ENCODE measurements around the gene MYO1D.

Gene MYO1D

GRCh38 chr17:32445971-32446370 is 431.0 kb downstream of the MYO1D start:
- Mint-ChIP-seq H3K4me1 (ENCODE audit: low read depth) (peaks cover 41% of the 10 kb centered on the region), H3K4me3 (peak overlapping the region; percentile 93), H3K9me3 (ENCODE audit: low read depth) (no peaks in the 10 kb centered on the region), H3K27me3 (peaks cover 1% of the 10 kb centered on the region), H3K27ac (peak overlapping the region; percentile 89), H3K36me3 (peaks cover 12% of the 10 kb centered on the region)

- Mint-ChIP-seq H3K9me3 (ENCODE audit: low read depth) (no peaks in the 10 kb centered on the region), H3K27me3 (peaks cover 1% of the 10 kb centered on the region), H3K27ac (peak overlapping the region; percentile 89), H3K36me3 (peaks cover 11% of the 10 kb centered on the region), H3K4me3 (peak overlapping the region; percentile 93), H3K4me1 (ENCODE audit: low read depth) (peaks cover 39% of the 10 kb centered on the region)
Observed at GRCh38 chr17:32445497-32445896, 431.4 kb downstream of the MYO1D start.

GRCh38 chr17:32445074-32445415 is 431.9 kb downstream of the MYO1D start:
- peaks cover 10% of the 10 kb centered on the region for H3K36me3 Mint-ChIP-seq
- peak overlapping the region; percentile 89 for H3K27ac Mint-ChIP-seq
- peaks cover 37% of the 10 kb centered on the region for H3K4me1 Mint-ChIP-seq (ENCODE audit: low read depth)
- H3K4me3 Mint-ChIP-seq = peak overlapping the region; percentile 93
- no peaks in the 10 kb centered on the region for H3K9me3 Mint-ChIP-seq (ENCODE audit: low read depth)
- peaks cover 1% of the 10 kb centered on the region for H3K27me3 Mint-ChIP-seq

GRCh38 chr17:32444301-32445073 is 432.4 kb downstream of the MYO1D start, which contains the start of gene PSMD11:
TSS of gene PSMD11 (plus strand) at chr17:32444510. CDS start at chr17:32444524, 14 bp downstream.
- Mint-ChIP-seq H3K27me3 (peaks cover 1% of the 10 kb centered on the region), H3K27ac (peak within 1 kb of the TSS; percentile 89), H3K9me3 (ENCODE audit: low read depth) (no peaks in the 10 kb centered on the region), H3K4me1 (ENCODE audit: low read depth) (peaks cover 32% of the 10 kb centered on the region), H3K4me3 (peak within 1 kb of the TSS; percentile 93), H3K36me3 (peaks cover 7% of the 10 kb centered on the region)

GRCh38 chr17:32443827-32444300 is 433.1 kb downstream of the MYO1D start:
- Mint-ChIP-seq H3K36me3 (peaks cover 5% of the 10 kb centered on the region), H3K4me1 (ENCODE audit: low read depth) (peaks cover 30% of the 10 kb centered on the region), H3K9me3 (ENCODE audit: low read depth) (no peaks in the 10 kb centered on the region), H3K27me3 (peaks cover 1% of the 10 kb centered on the region), H3K4me3 (peak overlapping the region; percentile 93), H3K27ac (peak overlapping the region; percentile 84)

All from activated naive CD8-positive, alpha-beta T cell (primary cell).